HG03103 (cell line): ENCODE results near the gene TNFSF8.

ENCODE experiments used
- ATAC-seq: cut with Tn5 transposase; IDR thresholded peaks from one replicate; pipeline ENCODE4 v1.9.1; 2021; ENCODE audit warnings: low read depth; ENCODE audit not compliant: unreplicated experiment

TNFSF8 gene

GRCh38 chr9:114930056-114930812, at the start of gene TNFSF8:
Gene TNFSF8, minus strand, starts transcription at chr9:114930591. Its CDS starts 288 bp downstream, at chr9:114930303.
- ATAC-seq: no peak

- no peak for ATAC-seq
Measured at GRCh38 chr9:114973216-114973615, 42.8 kb upstream of the TNFSF8 start.

GRCh38 chr9:114972510-114973136, 42.2 kb upstream of the TNFSF8 start:
- ATAC-seq: no peak

- ATAC-seq: no peak
Measured at GRCh38 chr9:114969269-114969668, 38.9 kb upstream of the TNFSF8 start.

GRCh38 chr9:114968671-114969070, 38.3 kb upstream of the TNFSF8 start:
- ATAC-seq: no peak

GRCh38 chr9:114965564-114965963, 35.2 kb upstream of the TNFSF8 start:
- no peak for ATAC-seq

GRCh38 chr9:114962809-114963208, 32.4 kb upstream of the TNFSF8 start:
- ATAC-seq: no peak

GRCh38 chr9:114960276-114960675, 29.9 kb upstream of the TNFSF8 start:
- no peak for ATAC-seq

GRCh38 chr9:114958844-114959235, 28.4 kb upstream of the TNFSF8 start:
- no peak for ATAC-seq

GRCh38 chr9:114958021-114958843, 27.8 kb upstream of the TNFSF8 start:
- no peak for ATAC-seq

- no peak for ATAC-seq
Measured at GRCh38 chr9:114957558-114957957, 27.2 kb upstream of the TNFSF8 start.

GRCh38 chr9:114954956-114955582, 24.7 kb upstream of the TNFSF8 start:
- ATAC-seq: no peak

- no peak for ATAC-seq
Measured at GRCh38 chr9:114953959-114954358, 23.6 kb upstream of the TNFSF8 start.

- no peak for ATAC-seq
Measured at GRCh38 chr9:114953046-114953445, 22.7 kb upstream of the TNFSF8 start.

GRCh38 chr9:114950761-114951160, 20.4 kb upstream of the TNFSF8 start:
- no peak for ATAC-seq

GRCh38 chr9:114947058-114947457, 16.7 kb upstream of the TNFSF8 start:
- ATAC-seq: no peak

- ATAC-seq: no peak
Measured at GRCh38 chr9:114945616-114946412, 15.4 kb upstream of the TNFSF8 start.

- ATAC-seq: no peak
Measured at GRCh38 chr9:114941376-114941775, 11.0 kb upstream of the TNFSF8 start.

- ATAC-seq: no peak
Measured at GRCh38 chr9:114938687-114939575, 8.5 kb upstream of the TNFSF8 start.
